Uterus (tissue), 2 donors: ENCODE results near the gene XYLT1.
"Not testable (repeated sequence)": the region's sequence is repeated elsewhere in the genome, so short reads cannot be mapped to it uniquely, and the experiment has no call there.

Experiments used
- CTCF ChIP-seq, 4 experiments: fragments of 200-600 bp in 2 of 4; fragments of 450-650 bp in 2 of 4; sonication (generic) in 2 of 4; IDR thresholded peaks; one replicate each; pipeline ENCODE4 v1.5.1; 2016 to 2019; ENCODE audit warnings: antibody characterized with exemption in 4 of 4, mild to moderate bottlenecking in 2 of 4, moderate library complexity in 1 of 4
- POLR2A ChIP-seq, 2 donors: fragments of 450-650 bp; IDR thresholded peaks; one replicate each; pipeline ENCODE4 v1.6.1; 2016; ENCODE audit warnings: antibody characterized with exemption in 2 of 2, mild to moderate bottlenecking in 1 of 2, moderate library complexity in 1 of 2

- not testable (repeated sequence) for TF ChIP-seq CTCF, POLR2A (IDR thresholded peaks at IDR 0.05)
These were observed 135.4 kb downstream of the XYLT1 start for GRCh38 chr16:17335406-17335805.
